ENCODE measurements around the gene PAM.

DNA sequence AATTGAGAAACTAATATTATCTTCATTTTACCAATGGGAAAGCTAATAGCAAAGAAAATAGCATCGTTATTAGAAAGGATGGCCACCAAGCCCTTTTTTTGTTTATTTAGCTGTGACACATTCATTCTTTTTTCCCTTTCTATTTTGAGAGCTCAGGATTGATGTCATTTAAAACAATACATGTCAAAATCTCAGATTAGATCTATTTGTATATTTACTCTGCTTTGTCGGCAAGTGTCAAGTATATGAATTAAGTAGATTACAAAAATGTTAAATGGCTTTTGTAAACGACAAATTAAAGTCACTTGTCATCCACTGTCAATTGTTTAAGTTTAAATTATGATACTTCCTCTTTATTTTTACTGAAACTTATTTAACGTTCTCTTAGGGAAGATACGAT lies 118.9 kb downstream of the PAM start:
- TF ChIP-seq POLR2A (IDR thresholded peaks at IDR 0.05; ENCODE audit: low read depth, low read length) (no peak), PAX5 (IDR thresholded peaks at IDR 0.05; ENCODE audit: insufficient read depth, low read length, severe bottlenecking) (no peak), POLR2AphosphoS5 (IDR thresholded peaks at IDR 0.05; ENCODE audit: low read depth, low read length) (no peak)

Measured in GM12891 (cell line).